ENCODE measurements around the gene CPEB4. TPM values are rescaled to one million over a fixed set of nuclear protein-coding genes. Genes with fewer than 3 reads are reported as not detected.

Gene CPEB4
- total and polyA plus RNA-seq, 7 donors: 6.0 to 66.2 (median 27.8) TPM

GRCh38 chr5:173884402-173885053, 3.6 kb upstream of the CPEB4 start:
- H3K9me3 ChIP-seq: no peaks in the 10 kb centered on the region
- WGBS, 2 donors: 19 to 41% methylated on average over 2 of the region's 2 CpGs
- H3K4me3 ChIP-seq: no peak overlapping the region
- intact Hi-C loops (cut with DNase I): loop anchor here (5.0 to 10.0 kb wide), 2 partner anchors 73 to 570 kb away; no protein-coding TSS in a partner anchor
- no peaks in the 10 kb centered on the region for H3K36me3 ChIP-seq
- no peak overlapping the region for H3K27ac ChIP-seq
- no peak for DNase-seq
- no peaks in the 10 kb centered on the region for H3K27me3 ChIP-seq
- no peak for TF ChIP-seq POLR2A (IDR thresholded peaks at IDR 0.05)
- no peak for TF ChIP-seq EP300 (IDR thresholded peaks at IDR 0.05)
- TF ChIP-seq CTCF (IDR thresholded peaks at IDR 0.05): no peak
- no peak for TF ChIP-seq POLR2AphosphoS5 (IDR thresholded peaks at IDR 0.05)
- H3K4me1 ChIP-seq: peaks cover 0 to 15% (median 4%) of the 10 kb centered on the region in 4 donors

- Histone ChIP-seq H3K4me1 (peaks cover 0 to 20% (median 9%) of the 10 kb centered on the region in 4 donors), H3K27me3 (no peaks in the 10 kb centered on the region), H3K9me3 (no peaks in the 10 kb centered on the region), H3K36me3 (no peaks in the 10 kb centered on the region), H3K27ac (no peak overlapping the region), H3K4me3 (no peak overlapping the region)
- 33 to 85% methylated on average over 1 of the region's 1 CpG for WGBS, 2 donors
- DNase-seq: no peak
- TF ChIP-seq EP300 (IDR thresholded peaks at IDR 0.05) (no peak), CTCF (IDR thresholded peaks at IDR 0.05) (no peak), POLR2A (IDR thresholded peaks at IDR 0.05) (no peak), POLR2AphosphoS5 (IDR thresholded peaks at IDR 0.05) (no peak)
- intact Hi-C loops (cut with DNase I): loop anchor here (5.0 to 10.0 kb wide), 2 partner anchors 72 to 570 kb away; no protein-coding TSS in a partner anchor
Observed at GRCh38 chr5:173885054-173885443, 3.1 kb upstream of the CPEB4 start.

GRCh38 chr5:173885475-173886010, 2.6 kb upstream of the CPEB4 start:
- intact Hi-C loops (cut with DNase I): loop anchor here (5.0 to 10.0 kb wide), 2 partner anchors 72 to 571 kb away; no protein-coding TSS in a partner anchor
- no peaks in the 10 kb centered on the region for H3K27me3 ChIP-seq
- no peak overlapping the region for H3K4me3 ChIP-seq
- H3K4me1 ChIP-seq: peaks cover 0 to 25% (median 13%) of the 10 kb centered on the region in 4 donors
- WGBS, 2 donors: 11 to 41% methylated on average over 6 of the region's 6 CpGs
- no peaks in the 10 kb centered on the region for H3K36me3 ChIP-seq
- H3K27ac ChIP-seq: no peak overlapping the region
- TF ChIP-seq EP300 (IDR thresholded peaks at IDR 0.05) (no peak), CTCF (IDR thresholded peaks at IDR 0.05) (no peak), POLR2A (IDR thresholded peaks at IDR 0.05) (no peak), POLR2AphosphoS5 (IDR thresholded peaks at IDR 0.05) (no peak)
- no peaks in the 10 kb centered on the region for H3K9me3 ChIP-seq
- no peak for DNase-seq

GRCh38 chr5:173886150-173886549, 2.0 kb upstream of the CPEB4 start:
- H3K9me3 ChIP-seq: no peaks in the 10 kb centered on the region
- H3K27ac ChIP-seq: no peak overlapping the region
- intact Hi-C loops (cut with DNase I): loop anchor here (5.0 to 10.0 kb wide), 2 partner anchors 71 to 571 kb away; no protein-coding TSS in a partner anchor
- no peaks in the 10 kb centered on the region for H3K36me3 ChIP-seq
- H3K4me3 ChIP-seq: no peak overlapping the region
- H3K4me1 ChIP-seq: peaks cover 0 to 29% (median 16%) of the 10 kb centered on the region in 4 donors
- H3K27me3 ChIP-seq: no peaks in the 10 kb centered on the region
- DNase-seq: no peak
- TF ChIP-seq POLR2AphosphoS5 (IDR thresholded peaks at IDR 0.05) (no peak), POLR2A (IDR thresholded peaks at IDR 0.05) (no peak), CTCF (IDR thresholded peaks at IDR 0.05) (no peak), EP300 (IDR thresholded peaks at IDR 0.05) (no peak)
- 97 to 98% methylated on average over 2 of the region's 2 CpGs for WGBS, 2 donors
